HG03066 (cell line): ENCODE data around the gene CABLES1.
A peak's percentile ranks its signal among the peaks of the same experiment; 100 is the strongest.

ENCODE experiments used
- ATAC-seq: cut with Tn5 transposase; IDR thresholded peaks from one replicate; pipeline ENCODE4 v1.9.1; 2021; ENCODE audit warnings: low read depth; ENCODE audit not compliant: unreplicated experiment

The CABLES1 gene

DNA sequence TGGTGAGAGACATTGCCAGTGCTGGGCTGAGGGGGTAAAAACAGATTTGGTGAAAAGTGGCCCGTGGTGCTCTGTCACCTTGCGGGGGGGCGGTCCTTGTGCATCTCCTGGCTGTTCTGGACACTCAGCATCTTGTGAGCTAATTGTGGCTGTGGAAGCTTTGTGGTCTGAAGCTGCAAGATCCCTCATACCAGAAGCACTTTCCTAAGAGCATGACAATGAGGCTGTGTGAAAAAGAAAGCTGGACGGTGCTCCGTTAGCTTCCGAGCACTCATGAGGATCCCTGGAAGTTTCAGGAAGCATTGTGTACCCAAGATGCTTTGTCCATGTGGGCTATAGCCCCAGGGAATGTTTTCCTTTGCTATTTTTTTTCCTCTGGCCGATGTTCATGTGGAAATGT, 74.5 kb downstream of the CABLES1 start:
- ATAC-seq: no peak

DNA sequence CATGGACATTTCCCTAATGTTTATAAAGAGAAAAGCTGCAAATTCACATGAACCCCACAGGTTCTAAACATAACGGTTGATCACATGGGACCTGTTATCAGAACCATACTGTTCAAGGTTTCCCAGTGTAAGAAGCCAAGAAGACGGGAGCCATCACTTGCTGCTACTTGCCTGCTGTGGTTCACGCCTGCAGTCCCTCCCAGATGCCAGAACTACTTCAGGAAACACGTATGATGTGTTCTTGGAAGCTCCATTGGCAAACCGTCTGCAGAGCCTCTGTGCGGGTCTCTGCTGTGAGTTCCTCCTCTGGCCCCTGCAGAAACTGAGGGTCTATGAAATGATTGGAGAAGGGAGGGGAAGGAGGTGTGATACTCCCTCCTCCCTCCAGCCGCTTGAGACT, 75.2 kb downstream of the CABLES1 start:
- ATAC-seq: no peak

DNA sequence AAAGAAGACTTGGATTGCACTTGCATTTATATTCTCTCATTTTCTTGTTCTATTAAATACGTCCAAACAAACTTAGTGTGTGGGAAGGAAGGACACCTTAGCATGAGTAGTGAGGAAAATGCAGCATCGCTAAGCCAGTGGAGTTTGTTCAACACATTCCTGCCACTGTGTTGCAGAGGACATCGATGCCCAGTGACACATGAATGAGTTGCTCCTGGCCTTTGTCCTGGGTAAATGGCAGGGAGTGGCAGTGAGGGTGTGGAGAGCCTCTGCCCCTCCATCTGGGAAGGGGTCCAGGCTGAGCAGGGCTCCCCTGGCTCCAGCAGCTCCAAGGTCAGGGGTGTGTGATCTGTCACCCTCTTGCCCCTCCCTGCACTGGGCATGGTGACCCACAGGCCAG, 75.9 kb downstream of the CABLES1 start:
- no peak for ATAC-seq

DNA sequence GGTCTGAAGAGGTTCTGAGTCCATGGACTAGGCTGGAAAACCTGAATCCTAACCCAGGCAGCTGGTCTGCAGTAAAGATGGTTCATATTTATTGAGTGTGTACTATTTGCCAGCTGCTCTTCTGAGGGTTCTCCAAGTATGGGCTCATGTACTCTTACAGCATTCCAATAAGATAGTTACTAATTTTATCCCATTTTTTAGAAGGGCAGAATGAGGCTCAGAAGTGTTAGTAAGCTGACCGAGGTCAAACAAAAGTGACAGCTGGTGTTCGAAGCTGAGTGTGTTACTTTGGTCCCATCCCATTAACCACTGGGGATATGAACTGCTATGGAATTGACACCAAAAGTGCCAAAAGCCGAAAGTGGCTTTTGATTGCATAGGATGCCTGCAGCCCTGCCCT, 76.9 kb downstream of the CABLES1 start:
- no peak for ATAC-seq

DNA sequence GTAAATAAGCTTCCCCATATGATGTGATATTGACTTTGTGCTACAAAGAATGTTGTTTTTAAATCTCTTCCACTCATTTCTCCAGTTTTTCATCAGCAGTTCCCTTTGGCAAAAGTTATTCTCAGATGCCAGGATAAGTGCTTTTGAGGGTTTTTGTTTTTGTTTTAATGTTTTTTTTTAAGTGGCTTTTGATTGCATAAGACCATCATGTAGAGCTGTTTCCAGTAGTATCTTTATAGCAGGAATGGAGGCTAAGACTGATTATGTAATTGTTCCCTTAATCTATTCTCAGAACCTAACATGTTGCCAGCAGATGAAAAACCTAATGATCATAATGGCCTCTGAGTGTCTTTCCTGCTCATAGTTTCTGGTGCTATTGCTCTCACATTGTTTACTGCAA, 77.9 kb downstream of the CABLES1 start:
- no peak for ATAC-seq

DNA sequence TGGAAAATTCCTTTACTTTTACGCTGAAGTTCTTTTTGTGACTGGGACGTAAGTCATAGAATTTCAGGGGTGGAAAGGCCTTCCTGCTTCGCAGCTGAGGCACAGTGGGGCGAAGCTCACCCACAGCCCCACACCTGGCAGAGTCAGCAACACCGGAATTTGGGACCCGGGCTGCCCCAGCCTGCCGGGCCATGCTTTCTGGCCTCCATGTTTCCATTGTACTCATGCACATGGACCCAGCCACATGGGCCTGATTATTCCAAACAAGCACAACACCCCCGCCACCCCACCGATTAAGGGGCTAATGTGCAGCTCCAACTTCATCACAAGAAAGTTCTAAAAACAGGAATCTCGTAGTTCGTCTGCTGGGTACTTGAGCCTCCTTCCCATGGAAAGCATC, 82.5 kb downstream of the CABLES1 start:
- no peak for ATAC-seq

DNA sequence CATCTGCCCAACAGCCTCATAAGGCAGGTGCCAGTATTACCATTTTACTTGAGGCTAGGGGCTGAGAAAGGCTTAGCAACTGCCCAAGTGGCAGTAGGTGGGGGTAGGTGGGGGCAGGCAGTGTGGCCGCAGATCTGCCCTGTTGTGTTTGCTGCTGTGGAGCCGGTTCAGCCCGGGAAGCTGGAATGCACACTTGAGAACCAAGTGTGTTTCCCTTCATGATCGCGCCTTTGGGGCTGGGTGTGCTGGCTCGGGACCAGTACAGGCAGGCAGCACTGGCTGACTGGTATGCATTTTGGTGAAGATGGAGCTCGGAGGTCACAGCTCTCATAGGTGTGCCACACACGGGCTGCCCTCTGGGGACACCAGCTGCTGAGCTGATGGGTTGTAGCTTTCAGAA, 85.1 kb downstream of the CABLES1 start:
- no peak for ATAC-seq

DNA sequence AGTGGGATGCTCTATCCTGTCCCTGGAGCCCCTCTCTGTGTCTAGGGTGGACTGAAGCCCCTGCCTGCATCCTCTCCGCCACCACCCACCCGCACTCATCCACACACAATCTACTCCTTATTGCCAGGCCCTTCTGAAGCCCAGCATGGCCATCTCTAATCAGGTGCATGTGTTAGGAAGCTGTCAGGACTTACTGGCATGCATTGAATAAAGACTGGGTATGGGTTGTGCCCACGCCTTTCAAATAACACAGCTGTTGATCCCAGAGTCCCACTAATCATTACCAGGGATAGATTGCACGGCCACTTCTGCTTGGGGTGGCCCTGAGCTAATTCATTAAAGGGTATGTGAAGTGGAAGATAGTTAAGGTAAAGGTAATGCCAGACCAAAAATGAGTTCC, 88.4 kb downstream of the CABLES1 start:
- ATAC-seq: no peak

DNA sequence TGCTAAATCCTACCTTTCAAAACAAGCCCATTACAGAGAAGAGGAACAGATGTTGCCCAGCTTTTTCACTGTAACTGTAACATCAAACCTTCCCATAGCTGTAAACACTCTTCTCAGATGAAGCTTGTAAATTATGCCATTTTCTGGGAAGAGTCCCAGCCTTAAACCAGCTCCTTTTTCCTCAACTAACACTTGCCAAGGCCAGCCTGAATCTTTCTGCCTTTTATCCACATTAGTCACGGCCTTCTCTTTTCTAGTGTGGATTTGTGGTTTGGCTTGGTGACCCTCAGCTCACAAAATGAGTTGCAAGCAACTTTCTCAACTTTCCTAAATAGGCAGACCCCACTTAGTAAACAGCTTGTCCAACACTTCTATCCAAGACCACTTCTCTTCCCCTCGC, 90.2 kb downstream of the CABLES1 start:
- ATAC-seq: no peak

DNA sequence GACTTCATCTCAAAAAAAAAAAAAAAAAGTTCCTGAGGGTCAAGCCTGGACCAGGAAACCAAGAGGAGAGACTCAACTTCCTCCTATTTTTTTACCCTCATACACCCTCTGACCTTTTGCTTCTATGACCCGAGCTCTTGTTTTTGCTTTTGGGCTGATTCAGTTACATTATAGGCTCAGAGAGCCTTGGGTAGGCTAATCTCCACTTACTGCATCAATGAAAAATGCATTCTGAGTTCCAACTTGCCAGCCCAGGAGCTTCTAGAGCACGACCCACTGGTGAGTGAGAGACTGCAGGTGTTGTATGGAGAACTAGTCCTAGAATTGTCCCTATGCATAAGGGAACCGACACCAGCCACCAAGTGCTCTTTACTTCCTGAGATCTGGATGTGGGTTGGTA, 91.1 kb downstream of the CABLES1 start:
- no peak for ATAC-seq

DNA sequence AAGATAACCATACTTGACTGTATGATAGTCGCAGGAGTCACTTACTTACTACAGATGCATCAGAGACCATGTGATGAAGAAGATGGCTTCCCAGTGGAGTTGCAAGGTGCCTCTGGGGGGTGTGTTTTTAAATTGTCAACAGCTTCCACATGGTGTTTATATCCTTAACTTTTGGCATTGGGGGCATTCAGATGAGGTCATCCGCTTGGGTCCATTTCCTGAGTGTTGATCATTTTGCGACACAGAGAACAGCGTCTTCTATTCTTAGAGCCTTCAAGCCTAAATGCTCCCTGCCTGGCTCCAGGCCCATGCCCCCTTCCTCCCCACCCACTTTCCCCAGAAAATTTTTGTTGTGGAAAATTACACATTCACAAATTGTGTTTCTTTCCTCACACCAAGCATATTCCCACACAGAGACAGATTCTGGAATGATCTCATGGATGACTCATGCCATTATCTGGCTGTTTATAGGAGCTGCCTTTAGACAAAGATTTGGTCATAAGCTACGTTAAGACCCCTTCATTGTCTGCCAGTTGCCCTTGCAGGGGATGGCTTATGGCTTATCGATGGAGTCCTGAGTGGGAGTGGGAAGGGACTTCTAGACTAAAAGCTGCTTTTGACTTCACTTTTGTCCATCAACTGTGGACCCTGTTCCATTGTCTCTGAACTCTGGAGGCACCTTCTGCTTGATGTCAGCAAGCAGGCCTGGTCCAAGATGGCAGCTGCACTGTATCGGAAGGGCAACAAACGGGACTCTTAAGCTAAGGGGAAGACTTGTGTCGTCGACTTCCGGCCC, 91.8 kb downstream of the CABLES1 start:
- ATAC-seq: no peak

DNA sequence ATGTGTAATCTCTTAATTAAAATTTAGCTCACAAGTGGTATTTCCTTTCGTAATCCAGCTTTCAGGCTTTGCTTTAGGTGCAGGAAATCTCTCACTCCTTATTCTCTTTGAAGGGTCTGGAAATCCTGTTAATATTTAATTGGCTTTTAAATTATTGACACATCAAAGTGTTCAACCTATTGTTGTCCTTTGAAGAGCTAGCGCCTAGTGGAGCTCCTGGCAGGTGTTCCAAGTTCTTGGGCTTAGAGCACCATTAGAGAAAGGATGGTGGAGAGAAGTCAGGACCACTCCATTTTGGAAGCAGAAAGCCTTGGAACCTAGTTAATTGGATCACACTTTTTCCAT, 92.4 kb downstream of the CABLES1 start:
- ATAC-seq: no peak

DNA sequence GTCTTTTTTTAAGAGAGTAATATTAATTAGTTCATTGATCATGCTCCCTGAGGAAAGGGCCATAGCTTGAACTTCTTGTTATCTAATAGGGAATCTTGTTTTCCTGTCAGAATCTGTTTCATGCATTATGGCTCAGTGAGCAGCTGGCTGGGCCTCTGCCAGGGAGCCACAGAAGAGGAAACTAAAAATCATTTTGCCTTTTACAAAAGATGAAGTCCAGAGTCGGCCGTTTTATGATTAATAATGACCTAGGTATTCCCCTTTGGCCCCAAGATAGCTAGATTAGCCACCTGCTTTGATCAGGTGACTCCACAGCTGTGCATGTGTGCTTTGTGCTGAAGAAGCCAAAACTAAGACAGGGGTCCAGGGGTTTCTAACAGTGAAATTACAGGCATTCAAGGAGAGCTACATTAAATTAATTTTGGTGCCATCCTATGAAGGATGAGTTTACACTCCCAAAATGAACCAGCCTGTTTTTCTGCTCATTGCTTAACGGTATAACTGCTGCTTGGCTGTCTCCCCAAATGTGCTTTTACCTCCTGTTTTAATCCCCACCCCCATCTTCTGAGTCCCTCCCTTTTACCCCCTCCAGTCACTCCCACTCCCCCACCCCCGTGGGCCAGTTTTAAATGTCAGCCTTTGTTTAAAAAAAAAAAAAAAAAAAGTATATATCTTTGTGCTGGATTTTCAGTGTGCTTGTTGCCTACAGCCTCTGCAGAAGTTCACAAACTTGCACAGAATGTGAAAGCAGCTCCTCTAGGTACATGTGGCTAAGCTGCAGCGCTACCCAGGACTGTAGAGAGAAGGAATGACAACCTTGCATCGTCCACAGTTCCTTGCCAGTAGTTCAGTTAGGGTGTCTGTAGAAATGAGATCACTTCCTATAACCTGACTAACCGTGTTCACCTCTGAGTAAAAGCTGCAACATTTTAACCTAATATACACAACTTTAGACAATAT, 93.1 kb downstream of the CABLES1 start:
- peak; percentile 38 for ATAC-seq

DNA sequence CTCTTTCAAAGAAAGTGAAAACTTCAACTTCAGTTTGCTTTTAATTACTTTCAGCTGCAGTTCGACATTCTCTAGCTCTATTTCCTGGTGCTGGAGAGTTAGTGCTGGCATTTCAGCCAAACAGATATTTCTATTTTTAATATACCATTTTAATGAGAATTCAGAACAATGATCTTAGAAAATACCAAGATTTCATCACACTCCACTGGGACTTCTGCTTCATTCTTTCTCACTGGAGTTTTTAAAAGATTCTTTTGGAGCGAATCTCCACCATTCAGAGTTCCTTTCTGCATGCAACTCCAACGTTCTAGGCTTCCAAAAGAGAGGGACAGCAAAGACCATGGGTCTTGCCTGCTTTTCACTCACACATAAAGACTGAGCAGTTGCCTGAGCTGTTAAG, 94.2 kb downstream of the CABLES1 start:
- ATAC-seq: no peak

DNA sequence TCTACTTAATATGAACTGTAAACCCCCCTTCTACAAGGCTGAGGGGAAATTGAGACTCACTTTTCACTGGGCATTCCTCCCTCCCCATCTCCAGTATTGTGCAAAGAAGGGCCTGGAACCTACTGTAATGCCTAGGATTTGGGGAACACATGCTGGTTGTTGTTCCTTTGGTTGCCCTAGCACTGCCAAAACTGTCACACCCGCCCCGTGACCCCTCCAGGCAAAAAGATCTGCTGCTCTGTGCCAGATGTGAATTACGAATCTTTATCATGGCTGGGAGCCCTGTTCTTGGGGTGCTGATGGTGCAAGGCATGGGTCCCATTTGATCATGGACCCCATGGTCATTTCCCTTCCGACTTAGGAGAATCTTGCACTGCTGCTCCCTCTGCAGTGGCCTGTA, 95.4 kb downstream of the CABLES1 start:
- no peak for ATAC-seq

DNA sequence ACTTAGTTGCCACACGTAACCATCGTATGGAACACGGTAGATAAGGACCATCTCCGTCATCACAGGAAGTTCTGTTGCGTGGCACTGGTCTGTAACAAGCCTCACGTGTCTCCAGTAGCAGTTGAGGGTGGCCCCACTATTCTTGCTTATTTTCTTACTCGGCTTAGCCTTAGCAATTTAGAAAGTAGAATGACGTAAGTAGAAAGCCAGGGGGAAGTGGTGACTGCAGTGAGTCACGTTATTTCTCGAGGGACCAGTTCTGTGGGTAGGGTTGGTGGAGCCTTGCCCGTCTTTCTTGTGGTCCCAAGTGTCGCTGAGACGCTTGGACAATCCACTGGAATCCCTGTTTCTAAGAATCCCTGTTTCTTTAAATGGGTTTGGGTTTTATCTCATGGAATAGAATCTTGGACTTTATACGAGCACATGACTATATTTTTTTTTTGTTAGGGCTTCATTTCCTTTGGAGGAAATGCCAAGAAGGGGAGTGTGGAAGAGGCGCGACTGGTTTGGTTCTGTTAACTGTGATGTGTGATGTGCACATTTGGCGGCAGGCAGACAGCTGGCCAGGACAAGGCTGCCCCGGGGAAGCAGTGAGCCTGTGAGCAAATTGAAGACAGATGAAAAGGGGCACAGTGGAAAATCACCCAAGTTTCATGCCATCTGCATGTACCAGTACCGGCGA, 96.2 kb downstream of the CABLES1 start:
- peak; percentile 86 for ATAC-seq

DNA sequence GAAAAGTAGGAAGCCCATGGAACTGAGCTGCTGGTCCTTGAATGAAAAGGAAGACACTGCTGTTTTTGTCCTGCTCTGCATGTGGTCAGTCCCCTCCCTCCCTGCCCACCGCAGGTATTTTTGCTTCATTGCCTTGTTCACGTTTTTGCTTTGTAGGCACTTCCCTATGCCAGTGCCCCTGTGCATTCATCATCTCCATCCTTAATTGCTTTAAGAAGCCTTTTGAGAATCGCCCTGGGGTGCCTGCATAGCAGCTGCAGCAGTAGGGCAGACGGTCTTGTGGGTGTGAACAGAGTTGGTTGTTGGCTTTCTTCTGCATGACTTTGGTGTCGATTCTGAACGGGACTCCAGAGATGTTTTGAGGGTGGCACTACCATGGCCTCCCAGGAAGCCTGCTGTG, 97.0 kb downstream of the CABLES1 start:
- no peak for ATAC-seq

DNA sequence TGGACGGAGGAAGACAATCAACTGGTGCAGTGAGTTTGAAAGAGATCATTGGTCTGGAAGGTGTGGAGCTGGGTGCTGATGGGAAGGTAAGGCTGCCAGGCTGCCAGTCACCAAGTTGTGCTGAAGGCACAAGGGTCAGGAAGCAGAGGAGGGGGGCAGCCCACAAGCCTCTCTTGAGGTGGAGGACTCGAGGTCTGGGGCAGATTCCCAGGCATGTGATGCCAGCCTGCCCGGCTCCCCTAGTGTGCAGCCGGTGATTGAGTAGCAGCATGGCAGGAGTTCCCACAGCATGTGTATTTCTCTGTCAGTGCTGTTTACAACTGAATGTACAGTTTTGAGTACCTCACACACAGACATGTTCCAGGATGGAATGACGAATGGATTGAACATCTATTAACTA, 99.3 kb downstream of the CABLES1 start:
- ATAC-seq: no peak

DNA sequence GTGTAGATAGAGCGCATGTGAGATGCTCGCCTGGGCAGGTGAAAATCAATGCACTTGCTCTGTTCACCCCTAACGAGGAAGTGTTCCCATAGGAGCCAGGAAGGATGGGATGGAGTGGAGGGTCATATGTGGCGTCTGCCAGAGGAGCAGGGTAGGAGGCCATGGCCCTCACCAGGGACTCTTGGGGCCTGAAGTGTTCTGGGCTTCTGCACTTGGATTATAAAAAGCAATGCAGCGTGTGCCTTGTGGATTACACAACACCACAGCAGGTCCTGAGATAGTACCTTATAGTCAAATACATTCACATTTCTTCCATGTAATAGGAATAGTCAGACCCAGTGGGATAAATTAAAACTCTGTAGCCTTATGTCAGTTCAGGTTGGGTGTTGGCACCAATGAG, 100.1 kb downstream of the CABLES1 start:
- ATAC-seq: no peak

DNA sequence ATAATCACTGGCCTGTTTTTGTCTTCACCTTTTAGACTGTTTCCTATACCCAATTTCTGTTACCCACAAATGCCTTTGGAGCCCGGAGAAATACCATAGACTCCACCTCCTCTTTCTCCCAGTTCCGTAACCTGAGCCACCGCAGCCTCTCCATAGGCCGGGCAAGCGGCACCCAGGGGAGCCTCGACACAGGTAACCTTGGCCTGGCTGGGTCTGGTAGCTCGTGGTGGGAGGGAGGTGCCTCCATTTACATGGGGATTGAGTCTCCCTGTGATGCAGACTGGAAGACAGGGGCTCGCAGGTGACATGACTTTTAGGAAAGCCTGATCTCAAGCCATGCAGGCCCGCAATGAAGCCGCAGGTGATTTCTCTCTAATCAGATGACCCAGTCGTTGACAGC, 100.6 kb downstream of the CABLES1 start:
- no peak for ATAC-seq

DNA sequence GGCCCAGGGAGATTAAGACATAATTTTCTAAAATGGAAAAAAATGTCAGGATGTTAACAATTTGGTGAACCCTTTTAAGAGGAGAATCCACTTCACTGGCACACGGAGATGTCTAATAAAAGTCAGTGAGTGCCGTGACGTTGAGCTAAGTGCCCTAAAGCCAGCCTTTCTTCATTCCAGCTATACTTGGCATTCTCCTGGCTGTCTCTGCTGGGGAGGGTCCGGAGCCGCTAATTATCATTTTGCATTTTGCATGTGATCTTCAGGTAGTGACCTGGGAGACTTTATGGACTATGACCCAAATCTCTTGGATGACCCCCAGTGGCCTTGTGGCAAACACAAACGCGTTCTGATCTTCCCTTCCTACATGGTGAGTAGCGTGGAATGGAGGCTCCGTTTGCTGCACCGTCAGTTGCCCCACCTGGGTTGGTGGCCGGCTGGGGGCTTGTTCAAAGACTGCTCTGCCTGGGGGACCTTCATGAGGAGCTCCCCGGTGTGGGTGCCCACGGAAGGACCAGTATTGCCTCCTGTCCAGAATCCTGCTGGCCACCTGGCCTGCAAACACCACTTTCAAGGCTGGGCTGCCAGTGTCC, 101.7 kb downstream of the CABLES1 start:
- ATAC-seq: no peak
